MV-4-11 (cell line): ENCODE results near the gene RHBDD3.

Source experiments
- DNase-seq: peaks from one replicate; lab custom pipeline; 2025; lab: John Stamatoyannopoulos, UW

Gene RHBDD3

GRCh38 chr22:29269230-29269604 is 1.4 kb upstream of the RHBDD3 start:
- no peak for DNase-seq

- peak; percentile 15 for DNase-seq
These were observed 889 bp upstream of the RHBDD3 start for GRCh38 chr22:29268511-29269229.

- DNase-seq = no peak
These were observed 321 bp downstream of the RHBDD3 start for GRCh38 chr22:29267462-29267857.

- DNase-seq = no peak
These were observed 968 bp downstream of the RHBDD3 start for GRCh38 chr22:29266564-29267461.

GRCh38 chr22:29265929-29266328 is 1.9 kb downstream of the RHBDD3 start:
- no peak for DNase-seq

GRCh38 chr22:29265305-29265704 is 2.5 kb downstream of the RHBDD3 start:
- DNase-seq = no peak

- no peak for DNase-seq
These were observed 3.9 kb downstream of the RHBDD3 start for GRCh38 chr22:29263791-29264276.

- DNase-seq = no peak
These were observed 7.0 kb downstream of the RHBDD3 start for GRCh38 chr22:29260601-29261315.

- no peak for DNase-seq
These were observed 7.7 kb downstream of the RHBDD3 start for GRCh38 chr22:29260031-29260560.

GRCh38 chr22:29259253-29259899 is 8.4 kb downstream of the RHBDD3 start:
- no peak for DNase-seq

GRCh38 chr22:29258407-29259252 is 9.2 kb downstream of the RHBDD3 start:
- DNase-seq = no peak

- DNase-seq = no peak
These were observed 10.0 kb downstream of the RHBDD3 start for GRCh38 chr22:29257751-29258181.

GRCh38 chr22:29256606-29257325 is 11.0 kb downstream of the RHBDD3 start:
- DNase-seq = no peak

GRCh38 chr22:29255064-29255621 is 12.6 kb downstream of the RHBDD3 start:
- no peak for DNase-seq

GRCh38 chr22:29254286-29254660 is 13.5 kb downstream of the RHBDD3 start:
- no peak for DNase-seq

- no peak for DNase-seq
These were observed 14.1 kb downstream of the RHBDD3 start for GRCh38 chr22:29253561-29254285.

GRCh38 chr22:29251981-29252911 is 15.5 kb downstream of the RHBDD3 start:
- DNase-seq = no peak

- no peak for DNase-seq
These were observed 16.5 kb downstream of the RHBDD3 start for GRCh38 chr22:29251265-29251664.
